HepG2 (cell line): ENCODE results near the gene RGS13. TPM values are rescaled to one million over a fixed set of nuclear protein-coding genes. Genes with fewer than 3 reads are reported as not detected.

Source experiments
- ATAC-seq: fragments of 200-7000 bp; cut with Tn5 transposase; 3 replicates; pipeline ENCODE4 v1.9.1; 2020; ENCODE audit warnings: mild to moderate bottlenecking, moderate library complexity
- BruUV-seq: library from RNA; stranded (reverse); fragments of 400-500 nt; replicated peaks from 2 replicates; lab custom pipeline; 2021; lab: Mats Ljungman, UMichigan
- CTCF ChIA-PET: fragments of 300-600 bp; formaldehyde crosslinking; extraction: SDS; loops from one replicate; lab custom pipeline; 2021; ENCODE audit warnings: low total read pairs, inconsistent platforms, low intra/inter-chr PET ratio; lab: Yijun Ruan, JAX
- POLR2A ChIA-PET: fragments of 350-600 bp; sonication (Branson Sonifier 250); formaldehyde crosslinking; loops from one replicate; lab custom pipeline; 2020; ENCODE audit warnings: antibody characterized with exemption, inconsistent platforms; lab: Yijun Ruan, JAX
- DNase-seq: peaks from one replicate; pipeline ENCODE4 v3.0.0-alpha.2; 2015; ENCODE audit warnings: low spot score
- FAIRE-seq: peaks from 3 replicates; lab custom pipeline; 2011; peaks lifted over from hg19 to GRCh38; lab: Jason Lieb, UNC
- H2AFZ ChIP-seq: one replicate; pipeline ENCODE4 v1.6.1; 2011; ENCODE audit warnings: low read length, inconsistent platforms
- H3K27ac ChIP-seq: fragments of 300-600 bp; 3 replicates; pipeline ENCODE4 v1.8.0; 2011; ENCODE audit warnings: mixed run types, mild to moderate bottlenecking, mixed read lengths, low read length, inconsistent platforms; ENCODE audit not compliant: insufficient read depth; ENCODE audit errors: extremely low read length
- H3K27me3 ChIP-seq, 2 experiments: fragments of 200-600 bp in 1 of 2; 2 replicates in 1 of 2; 3 replicates in 1 of 2; pipeline versions ENCODE4 v1.6.0 to v1.8.0; 2011; ENCODE audit warnings: low read length in 2 of 2, mild to moderate bottlenecking in 2 of 2, moderate library complexity in 2 of 2, inconsistent platforms in 1 of 2; ENCODE audit not compliant: insufficient read depth in 2 of 2, control insufficient read depth in 1 of 2
- H3K36me3 ChIP-seq, 2 experiments: fragments of 200-600 bp in 1 of 2; replicated peaks in 1 of 2; 2 replicates in 1 of 2; 3 replicates in 1 of 2; pipeline versions ENCODE4 v1.5.1 to v1.8.0; 2011; ENCODE audit warnings: low read length in 2 of 2, inconsistent platforms in 1 of 2; ENCODE audit not compliant: insufficient read depth in 2 of 2, control insufficient read depth in 1 of 2
- H3K4me1 ChIP-seq: 2 replicates; pipeline ENCODE4 v1.5.1; 2012; ENCODE audit warnings: low read length, inconsistent platforms; ENCODE audit not compliant: insufficient read depth
- H3K4me2 ChIP-seq: 2 replicates; pipeline ENCODE4 v1.6.0; 2011; ENCODE audit warnings: low read depth, low read length, inconsistent platforms
- H3K4me3 ChIP-seq, 3 experiments: fragments of 200-600 bp in 1 of 3; sonication (generic), shearing (Covaris generic) in 1 of 3; replicated peaks in 1 of 3; 2 replicates each; pipeline ENCODE4 v1.5.1; 2011 to 2016; ENCODE audit warnings: low read length in 3 of 3, inconsistent platforms in 2 of 3, low read depth in 2 of 3, mild to moderate bottlenecking in 2 of 3, control low read depth in 1 of 3, mixed read lengths in 1 of 3; ENCODE audit not compliant: insufficient read depth in 1 of 3
- H3K79me2 ChIP-seq: one replicate; pipeline ENCODE4 v1.6.1; 2011; ENCODE audit warnings: low read length, inconsistent platforms; ENCODE audit not compliant: insufficient read depth
- H3K9ac ChIP-seq: 2 replicates; pipeline ENCODE4 v1.6.0; 2011; ENCODE audit warnings: mild to moderate bottlenecking, low read depth, low read length, inconsistent platforms; ENCODE audit not compliant: insufficient read depth
- H3K9me3 ChIP-seq: 2 replicates; pipeline ENCODE4 v1.5.1; 2012; ENCODE audit warnings: mild to moderate bottlenecking, low read length
- H4K20me1 ChIP-seq: 2 replicates; pipeline ENCODE4 v1.6.0; 2011; ENCODE audit warnings: inconsistent platforms, mild to moderate bottlenecking, low read length, moderate library complexity; ENCODE audit not compliant: insufficient read depth
- BCL6 ChIP-seq: IDR thresholded peaks from 2 replicates; pipeline ENCODE4 v1.6.1; 2016; ENCODE audit warnings: missing genetic modification reagents, missing compliant biosample characterization
- CEBPB ChIP-seq: IDR thresholded peaks from 2 replicates; pipeline ENCODE4 v1.6.1; 2011; ENCODE audit warnings: low read depth, low read length, improper control_type of control experiment, borderline replicate concordance
- CEBPZ ChIP-seq: IDR thresholded peaks from 2 replicates; pipeline ENCODE4 v1.6.1; 2012; ENCODE audit warnings: low read length, improper control_type of control experiment
- CHD4 ChIP-seq: fragments of 200-600 bp; sonication (generic); IDR thresholded peaks from 2 replicates; pipeline ENCODE4 v1.7.0; 2017; ENCODE audit warnings: mild to moderate bottlenecking, low read length, borderline replicate concordance
- FOSL2 ChIP-seq: sonication (generic); formaldehyde crosslinking; IDR thresholded peaks from 2 replicates; pipeline ENCODE4 v1.4.0; 2020; ENCODE audit warnings: missing genetic modification reagents
- HOMEZ ChIP-seq: IDR thresholded peaks from 2 replicates; pipeline ENCODE4 v1.6.1; 2016; ENCODE audit warnings: low read depth
- NR2F6 ChIP-seq, 2 experiments: IDR thresholded peaks; 2 replicates each; pipeline ENCODE4 v1.6.1; 2016; ENCODE audit warnings: antibody characterized with exemption in 1 of 2, mild to moderate bottlenecking in 1 of 2
- SMAD3 ChIP-seq: sonication (generic); formaldehyde crosslinking; IDR thresholded peaks from 2 replicates; pipeline ENCODE4 v1.4.0; 2020; ENCODE audit warnings: missing genetic modification reagents
- SOX5 ChIP-seq: IDR thresholded peaks from 2 replicates; pipeline ENCODE4 v1.6.1; 2016; ENCODE audit warnings: borderline replicate concordance
- SOX6 ChIP-seq, 2 experiments: fragments of 450-650 bp in 1 of 2; sonication (generic) in 1 of 2; formaldehyde crosslinking in 1 of 2; IDR thresholded peaks; 2 replicates each; pipeline versions ENCODE4 v1.4.0 to v1.6.1; 2017 to 2020; ENCODE audit warnings: antibody characterized with exemption in 1 of 2, mild to moderate bottlenecking in 1 of 2, missing genetic modification reagents in 1 of 2
- SYNCRIP ChIP-seq: fragments of 200-400 bp; formaldehyde crosslinking; IDR thresholded peaks from 2 replicates; pipeline ENCODE4 v1.6.1; 2018; ENCODE audit warnings: mild to moderate bottlenecking, low read depth, low read length; ENCODE audit not compliant: insufficient read depth
- THAP8 ChIP-seq: sonication (generic); formaldehyde crosslinking; IDR thresholded peaks from 2 replicates; pipeline ENCODE4 v1.5.1; 2020; ENCODE audit warnings: missing genetic modification reagents, mild to moderate bottlenecking, borderline replicate concordance
- XRCC5 ChIP-seq: fragments of 200-400 bp; formaldehyde crosslinking; optimal IDR thresholded peaks from 2 replicates; pipeline ENCODE3; 2017; ENCODE audit warnings: mild to moderate bottlenecking, low read length
- ZMYM4 ChIP-seq: sonication (generic); formaldehyde crosslinking; IDR thresholded peaks from 2 replicates; pipeline ENCODE4 v1.8.1; 2023; ENCODE audit warnings: mild to moderate bottlenecking, missing genetic modification reagents
- ZNF644 ChIP-seq: IDR thresholded peaks from 2 replicates; pipeline ENCODE4 v1.6.1; 2016; ENCODE audit warnings: low read depth
- WGBS: methylation state at CpG from one replicate; pipeline ENCODE4 v1.1.6; 2017; ENCODE audit warnings: low lambda C conversion rate; 5-methylcytosine and 5-hydroxymethylcytosine counted together
- in situ Hi-C: cut with HindIII; loops from 2 replicates; pipeline ENCODE4 v1.10.0; 2017; ENCODE audit warnings: low pct_unique_long_range_greater_than_20kb; ENCODE audit not compliant: extremely low pct_ligation_motif_present
- intact Hi-C: fragments of 100-400 bp; cut with micrococcal nuclease; formaldehyde crosslinking; loops from one replicate; pipeline ENCODE4 v1.10.0; 2022; ENCODE audit not compliant: unreplicated experiment
- polyA plus RNA-seq, 8 experiments: library from polyadenylated mRNA; depleted of rRNA in 3 of 8; stranded (reverse) in 7 of 8; unstranded in 1 of 8; fragments of >200 nt; fragmentation: Illumina TruSeq in 4 of 8; extraction: Trizol in 4 of 8; gene quantifications; 2 replicates each; pipeline versions ENCODE4 v1.2.1 to v1.2.3, GENCODE V29; 2011 to 2016; ENCODE audit warnings: low read depth in 4 of 8, missing spikeins in 1 of 8, mixed read lengths in 1 of 8; ENCODE audit not compliant: insufficient read depth in 1 of 8
- total RNA-seq, 5 experiments: library from RNA; depleted of rRNA; stranded (reverse); fragments of >200 nt; fragmentation: Illumina TruSeq; extraction: Trizol; gene quantifications; 2 replicates each; pipeline ENCODE4 v1.2.3, GENCODE V29; 2016; ENCODE audit warnings: low read depth in 1 of 5

RGS13 gene
- total and polyA plus RNA-seq, 2 of the 13 experiments (the other 11 are each of a cell fraction or from before 2014, with no cell fraction given) = not detected

- TF ChIP-seq CEBPB (peak; percentile 64), SYNCRIP (no peak)
Observed at GRCh38 chr1:192707978-192708547, 72.1 kb downstream of the RGS13 start (continued).

- Histone ChIP-seq H2AFZ (no peak overlapping the region), H3K36me3 (no peaks in the 10 kb centered on the region), H3K27ac (peak overlapping the region; percentile 7), H3K4me2 (peak overlapping the region; percentile 49), H4K20me1 (no peaks in the 10 kb centered on the region), H3K4me3 (no peak overlapping the region), H3K79me2 (no peaks in the 10 kb centered on the region), H3K9me3 (no peaks in the 10 kb centered on the region), H3K9ac (no peak overlapping the region), H3K4me1 (peaks cover 57% of the 10 kb centered on the region), H3K27me3 (no peaks in the 10 kb centered on the region)
- DNase-seq (peak; percentile 87), FAIRE-seq (peak; percentile 72), ATAC-seq (peak; percentile 99)
- no TSS peak for BruUV-seq
- 65% methylated on average over 2 of the region's 2 CpGs for WGBS
- in situ Hi-C loops = no loop called here
- ChIA-PET POLR2A (interaction anchor here (1.0 kb wide), 1 partner anchor 9 kb away, joined by 3 read pairs; no protein-coding TSS in a partner anchor), CTCF (no interaction called here)
- intact Hi-C loops = loop anchor here (2.0 to 5.0 kb wide), 2 partner anchors 97 to 413 kb away; partner anchors contain the start of gene CDC73
- peak; percentile 18 for TF ChIP-seq XRCC5
- peak; percentile 55; the same call in 1 of the 2 replicates for TF ChIP-seq HOMEZ (CRISPR knock-in tag)
- no peak for TF ChIP-seq SMAD3 (CRISPR knock-in tag)
- no peak for TF ChIP-seq SOX6 (IDR thresholded peaks at IDR 0.05)
- peak; percentile 48; the same call in 1 of the 2 replicates for TF ChIP-seq SOX6 (CRISPR knock-in tag; IDR thresholded peaks at IDR 0.05)
- TF ChIP-seq ZMYM4 (CRISPR knock-in tag) = peak; percentile 64
- TF ChIP-seq THAP8 = no peak
- TF ChIP-seq SOX5 = peak; percentile 20; the same call in 1 of the 2 replicates
- TF ChIP-seq BCL6 (CRISPR knock-in tag) = peak; percentile 46; the same call in 1 of the 2 replicates
- no peak for TF ChIP-seq NR2F6 (IDR thresholded peaks at IDR 0.05)
- 0 out of 2 replicates have a peak, but pooled peaks have one; percentile 15 for TF ChIP-seq NR2F6 (CRISPR knock-in tag; IDR thresholded peaks at IDR 0.05)
- TF ChIP-seq FOSL2 (CRISPR knock-in tag) = 0 out of 2 replicates have a peak, but pooled peaks have one; percentile 25
- TF ChIP-seq CHD4 = no peak
- peak; percentile 90 for TF ChIP-seq ZNF644 (CRISPR knock-in tag)
- TF ChIP-seq CEBPZ = no peak
Observed at GRCh38 chr1:192709544-192709943, 73.6 kb downstream of the RGS13 start.
